HG03025 (cell line): ENCODE results near the gene NOXA1.
"Not testable (repeated sequence)": the region's sequence is repeated elsewhere in the genome, so short reads cannot be mapped to it uniquely, and the experiment has no call there.

Experiments
- ATAC-seq: cut with Tn5 transposase; IDR thresholded peaks from one replicate; pipeline ENCODE4 v1.9.1; 2021; ENCODE audit warnings: mild to moderate bottlenecking, moderate library complexity; ENCODE audit not compliant: unreplicated experiment, low FRiP score

Gene NOXA1

GRCh38 chr9:137422604-137423513 is at the start of gene NOXA1, which contains the start of gene EXD3:
NOXA1 (plus strand) TSS chr9:137423393; CDS start chr9:137423530, 137 bp downstream.
EXD3 (minus strand) TSS chr9:137423162; CDS start chr9:137395357, 27,805 bp downstream.
- ATAC-seq: peak; percentile 47

GRCh38 chr9:137373611-137373980 is 49.6 kb upstream of the NOXA1 start:
- no peak for ATAC-seq

GRCh38 chr9:137374131-137374845 is 48.9 kb upstream of the NOXA1 start:
- no peak for ATAC-seq

- no peak for ATAC-seq
Measured at GRCh38 chr9:137375321-137376058, 47.7 kb upstream of the NOXA1 start.

GRCh38 chr9:137376386-137376785 is 46.8 kb upstream of the NOXA1 start:
- no peak for ATAC-seq

- not testable (repeated sequence) for ATAC-seq
Measured at GRCh38 chr9:137378688-137379410, 44.3 kb upstream of the NOXA1 start.

GRCh38 chr9:137379761-137380161 is 43.4 kb upstream of the NOXA1 start:
- ATAC-seq: no peak

- ATAC-seq: no peak
Measured at GRCh38 chr9:137380171-137380570, 43.0 kb upstream of the NOXA1 start.

- no peak for ATAC-seq
Measured at GRCh38 chr9:137380606-137381005, 42.6 kb upstream of the NOXA1 start.

- ATAC-seq: no peak
Measured at GRCh38 chr9:137381501-137382443, 41.4 kb upstream of the NOXA1 start.

GRCh38 chr9:137382444-137383080 is 40.6 kb upstream of the NOXA1 start:
- ATAC-seq: no peak

GRCh38 chr9:137383081-137383783 is 40.0 kb upstream of the NOXA1 start:
- ATAC-seq: no peak

GRCh38 chr9:137383784-137384756 is 39.1 kb upstream of the NOXA1 start:
- no peak for ATAC-seq

GRCh38 chr9:137385061-137385655 is 38.0 kb upstream of the NOXA1 start:
- no peak for ATAC-seq

GRCh38 chr9:137386507-137387113 is 36.6 kb upstream of the NOXA1 start:
- not testable (repeated sequence) for ATAC-seq
